ENCODE measurements around the gene GMDS.
A peak's percentile ranks its signal among the peaks of the same experiment; 100 is the strongest.

The GMDS gene

GRCh38 chr6:2245103-2245876 lies at the start of gene GMDS:
Gene GMDS (minus strand): TSS chr6:2245605.
- peak; percentile 91 for DNase-seq

GRCh38 chr6:2285510-2285909 lies 40.1 kb upstream of the GMDS start:
- DNase-seq = no peak

- no peak for DNase-seq
Observed at GRCh38 chr6:2275892-2276242, 30.5 kb upstream of the GMDS start.

GRCh38 chr6:2274981-2275891 lies 29.8 kb upstream of the GMDS start:
- no peak for DNase-seq

- DNase-seq = no peak
Observed at GRCh38 chr6:2272696-2273095, 27.3 kb upstream of the GMDS start.

GRCh38 chr6:2270054-2270453 lies 24.6 kb upstream of the GMDS start:
- DNase-seq = no peak

- DNase-seq = no peak
Observed at GRCh38 chr6:2266841-2267240, 21.4 kb upstream of the GMDS start.

- no peak for DNase-seq
Observed at GRCh38 chr6:2266031-2266795, 20.8 kb upstream of the GMDS start.

- no peak for DNase-seq
Observed at GRCh38 chr6:2264932-2265331, 19.5 kb upstream of the GMDS start.

- no peak for DNase-seq
Observed at GRCh38 chr6:2263896-2264295, 18.5 kb upstream of the GMDS start.

- no peak for DNase-seq
Observed at GRCh38 chr6:2259574-2259973, 14.2 kb upstream of the GMDS start.

- DNase-seq = no peak
Observed at GRCh38 chr6:2259002-2259494, 13.6 kb upstream of the GMDS start.

GRCh38 chr6:2258112-2258511 lies 12.7 kb upstream of the GMDS start:
- DNase-seq = no peak

GRCh38 chr6:2257363-2257762 lies 12.0 kb upstream of the GMDS start:
- no peak for DNase-seq

- no peak for DNase-seq
Observed at GRCh38 chr6:2254747-2255146, 9.3 kb upstream of the GMDS start.

- no peak for DNase-seq
Observed at GRCh38 chr6:2249126-2249525, 3.7 kb upstream of the GMDS start.

- DNase-seq = no peak
Observed at GRCh38 chr6:2247664-2248063, 2.3 kb upstream of the GMDS start.

- DNase-seq = peak; percentile 97
Observed at GRCh38 chr6:2245877-2246863, 765 bp upstream of the GMDS start.

GRCh38 chr6:2244261-2245102 lies 923 bp downstream of the GMDS start:
- peak; percentile 66 for DNase-seq

- no peak for DNase-seq
Observed at GRCh38 chr6:2242311-2242710, 3.1 kb downstream of the GMDS start.

GRCh38 chr6:2240961-2241360 lies 4.4 kb downstream of the GMDS start:
- DNase-seq = no peak
